Measurements from ENCODE around the gene RAB34.
A peak's percentile ranks its signal among the peaks of the same experiment; 100 is the strongest.
"Not testable (repeated sequence)": the region's sequence is repeated elsewhere in the genome, so short reads cannot be mapped to it uniquely, and the experiment has no call there.

Gene RAB34

GRCh38 chr17:28726627-28727491 is 9.2 kb upstream of the RAB34 start:
- peak; percentile 95 for DNase-seq

- DNase-seq, result peak; percentile 89
Measured at GRCh38 chr17:28726226-28726626, 8.6 kb upstream of the RAB34 start, which contains the start of gene TLCD1. Gene TLCD1, minus strand, starts transcription at chr17:28726233. Its CDS starts 136 bp downstream, at chr17:28726097.

- DNase-seq, result peak; percentile 82
Measured at GRCh38 chr17:28725660-28726225, 8.1 kb upstream of the RAB34 start.

GRCh38 chr17:28725166-28725659 is 7.5 kb upstream of the RAB34 start:
- DNase-seq, result peak; percentile 59

- DNase-seq, result no peak
Measured at GRCh38 chr17:28724500-28725165, 7.0 kb upstream of the RAB34 start.

GRCh38 chr17:28723836-28724499 is 6.3 kb upstream of the RAB34 start:
- not testable (repeated sequence) for DNase-seq

- DNase-seq, result no peak
Measured at GRCh38 chr17:28723159-28723835, 5.6 kb upstream of the RAB34 start.

GRCh38 chr17:28722417-28723158 is 4.9 kb upstream of the RAB34 start:
- no peak for DNase-seq

GRCh38 chr17:28720997-28721329 is 3.3 kb upstream of the RAB34 start:
- DNase-seq, result peak; percentile 43

GRCh38 chr17:28720247-28720996 is 2.8 kb upstream of the RAB34 start:
- DNase-seq, result peak; percentile 62

- DNase-seq, result peak; percentile 25
Measured at GRCh38 chr17:28719021-28719433, 1.4 kb upstream of the RAB34 start.

GRCh38 chr17:28718333-28719020 is 809 bp upstream of the RAB34 start:
- DNase-seq, result no peak

- DNase-seq, result peak; percentile 51
Measured at GRCh38 chr17:28716740-28717577, 709 bp downstream of the RAB34 start.

- no peak for DNase-seq
Measured at GRCh38 chr17:28715217-28715616, 2.5 kb downstream of the RAB34 start.

GRCh38 chr17:28714281-28714680 is 3.4 kb downstream of the RAB34 start:
- no peak for DNase-seq

- DNase-seq, result no peak
Measured at GRCh38 chr17:28712705-28713415, 4.8 kb downstream of the RAB34 start.

GRCh38 chr17:28712032-28712704 is 5.5 kb downstream of the RAB34 start:
- DNase-seq, result peak; percentile 85

GRCh38 chr17:28711723-28712031 is 6.0 kb downstream of the RAB34 start, which contains the start of gene PROCA1:
Gene PROCA1, minus strand, starts transcription at chr17:28711888. Its CDS starts 228 bp downstream, at chr17:28711660.
- no peak for DNase-seq
